Ishikawa (cell line): ENCODE measurements around the gene TCF7L2.

ENCODE experiments used
- CEBPB ChIP-seq: IDR thresholded peaks from 2 replicates; pipeline ENCODE4 v1.6.1; 2012
- CREB1 ChIP-seq: IDR thresholded peaks from 2 replicates; pipeline ENCODE4 v1.6.1; 2012; ENCODE audit warnings: low read depth
- EGR1 ChIP-seq: IDR thresholded peaks from 2 replicates; pipeline ENCODE4 v1.6.1; 2012
- EP300 ChIP-seq: IDR thresholded peaks from 2 replicates; pipeline ENCODE4 v1.6.1; 2012; ENCODE audit warnings: borderline replicate concordance
- FOXM1 ChIP-seq: IDR thresholded peaks from 2 replicates; pipeline ENCODE4 v1.6.1; 2012; ENCODE audit warnings: low read depth, borderline replicate concordance
- NFIC ChIP-seq: IDR thresholded peaks from 2 replicates; pipeline ENCODE4 v1.6.1; 2012
- RAD21 ChIP-seq: IDR thresholded peaks from 2 replicates; pipeline ENCODE4 v1.6.1; 2012; ENCODE audit warnings: low read depth
- TAF1 ChIP-seq: IDR thresholded peaks from 2 replicates; pipeline ENCODE4 v1.6.1; 2012; ENCODE audit warnings: low read depth, mild to moderate bottlenecking
- TCF12 ChIP-seq: IDR thresholded peaks from 2 replicates; pipeline ENCODE4 v1.6.1; 2012; ENCODE audit warnings: low read depth
- TEAD4 ChIP-seq: IDR thresholded peaks from 2 replicates; pipeline ENCODE4 v1.6.1; 2012
- YY1 ChIP-seq: IDR thresholded peaks from 2 replicates; pipeline ENCODE4 v1.6.1; 2012; ENCODE audit warnings: low read depth
- ZBTB7A ChIP-seq: IDR thresholded peaks from 2 replicates; pipeline ENCODE4 v1.6.1; 2012; ENCODE audit warnings: low read depth
- TF ChIP-seq, protein P1 (sequence below): IDR thresholded peaks from 2 replicates; pipeline ENCODE4 v1.6.1; 2012
- TF ChIP-seq, protein P2 (sequence below): IDR thresholded peaks from 2 replicates; pipeline ENCODE4 v1.6.1; 2012; ENCODE audit warnings: low read depth, mild to moderate bottlenecking
- TF ChIP-seq, protein P3 (sequence below): IDR thresholded peaks from 2 replicates; pipeline ENCODE4 v1.6.1; 2012

TCF7L2 gene

DNA sequence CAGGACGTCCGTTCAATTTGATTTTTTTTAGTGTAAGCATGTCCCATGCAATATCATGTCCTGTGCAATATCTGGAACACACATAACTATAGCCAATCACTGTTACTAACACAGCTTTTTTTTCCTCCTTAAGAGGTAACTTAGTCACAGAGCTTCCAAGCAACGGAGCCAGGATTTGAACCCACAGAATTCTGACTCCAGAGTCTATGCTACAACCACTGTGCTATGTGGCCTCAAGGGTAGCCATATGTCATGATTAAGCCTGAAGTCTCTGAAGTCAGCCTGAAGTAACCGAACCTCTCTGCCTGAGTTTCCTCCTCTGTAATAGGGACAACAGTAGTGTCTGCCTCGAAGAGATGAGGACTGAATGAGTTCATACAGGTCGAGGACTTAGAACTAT is 42.2 kb upstream of the TCF7L2 start:
- no peak for TF ChIP-seq EGR1

DNA sequence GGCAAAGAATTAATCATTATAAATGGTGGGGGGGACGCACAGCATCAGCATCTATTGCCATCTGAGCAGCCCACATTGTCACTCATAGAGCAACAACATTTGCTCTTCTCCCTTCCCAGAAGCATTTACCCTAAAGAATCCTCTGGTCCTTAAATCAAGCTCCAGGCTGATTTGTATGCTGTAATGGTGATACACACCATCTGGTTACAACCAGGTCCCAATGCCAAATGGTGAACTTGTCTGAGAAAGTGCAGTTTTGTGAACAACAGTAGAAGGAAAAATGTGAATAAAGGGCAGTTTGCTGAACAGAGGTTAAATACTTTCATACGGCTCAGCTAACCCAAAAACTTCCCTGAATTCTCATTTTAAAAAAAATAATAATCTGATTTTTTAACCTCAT is 38.8 kb upstream of the TCF7L2 start:
- TF ChIP-seq TEAD4: no peak
- no peak for TF ChIP-seq CEBPB
- no peak for TF ChIP-seq TAF1
- TF ChIP-seq, protein P1, sequence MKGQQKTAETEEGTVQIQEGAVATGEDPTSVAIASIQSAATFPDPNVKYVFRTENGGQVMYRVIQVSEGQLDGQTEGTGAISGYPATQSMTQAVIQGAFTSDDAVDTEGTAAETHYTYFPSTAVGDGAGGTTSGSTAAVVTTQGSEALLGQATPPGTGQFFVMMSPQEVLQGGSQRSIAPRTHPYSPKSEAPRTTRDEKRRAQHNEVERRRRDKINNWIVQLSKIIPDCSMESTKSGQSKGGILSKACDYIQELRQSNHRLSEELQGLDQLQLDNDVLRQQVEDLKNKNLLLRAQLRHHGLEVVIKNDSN: no peak
- TF ChIP-seq CREB1: no peak
- no peak for TF ChIP-seq EGR1
- TF ChIP-seq, protein P2, sequence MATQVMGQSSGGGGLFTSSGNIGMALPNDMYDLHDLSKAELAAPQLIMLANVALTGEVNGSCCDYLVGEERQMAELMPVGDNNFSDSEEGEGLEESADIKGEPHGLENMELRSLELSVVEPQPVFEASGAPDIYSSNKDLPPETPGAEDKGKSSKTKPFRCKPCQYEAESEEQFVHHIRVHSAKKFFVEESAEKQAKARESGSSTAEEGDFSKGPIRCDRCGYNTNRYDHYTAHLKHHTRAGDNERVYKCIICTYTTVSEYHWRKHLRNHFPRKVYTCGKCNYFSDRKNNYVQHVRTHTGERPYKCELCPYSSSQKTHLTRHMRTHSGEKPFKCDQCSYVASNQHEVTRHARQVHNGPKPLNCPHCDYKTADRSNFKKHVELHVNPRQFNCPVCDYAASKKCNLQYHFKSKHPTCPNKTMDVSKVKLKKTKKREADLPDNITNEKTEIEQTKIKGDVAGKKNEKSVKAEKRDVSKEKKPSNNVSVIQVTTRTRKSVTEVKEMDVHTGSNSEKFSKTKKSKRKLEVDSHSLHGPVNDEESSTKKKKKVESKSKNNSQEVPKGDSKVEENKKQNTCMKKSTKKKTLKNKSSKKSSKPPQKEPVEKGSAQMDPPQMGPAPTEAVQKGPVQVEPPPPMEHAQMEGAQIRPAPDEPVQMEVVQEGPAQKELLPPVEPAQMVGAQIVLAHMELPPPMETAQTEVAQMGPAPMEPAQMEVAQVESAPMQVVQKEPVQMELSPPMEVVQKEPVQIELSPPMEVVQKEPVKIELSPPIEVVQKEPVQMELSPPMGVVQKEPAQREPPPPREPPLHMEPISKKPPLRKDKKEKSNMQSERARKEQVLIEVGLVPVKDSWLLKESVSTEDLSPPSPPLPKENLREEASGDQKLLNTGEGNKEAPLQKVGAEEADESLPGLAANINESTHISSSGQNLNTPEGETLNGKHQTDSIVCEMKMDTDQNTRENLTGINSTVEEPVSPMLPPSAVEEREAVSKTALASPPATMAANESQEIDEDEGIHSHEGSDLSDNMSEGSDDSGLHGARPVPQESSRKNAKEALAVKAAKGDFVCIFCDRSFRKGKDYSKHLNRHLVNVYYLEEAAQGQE: no peak
- no peak for TF ChIP-seq EP300
- TF ChIP-seq TCF12: no peak
- TF ChIP-seq NFIC: no peak
- no peak for TF ChIP-seq ZBTB7A
- TF ChIP-seq YY1: no peak
- TF ChIP-seq, protein P3, sequence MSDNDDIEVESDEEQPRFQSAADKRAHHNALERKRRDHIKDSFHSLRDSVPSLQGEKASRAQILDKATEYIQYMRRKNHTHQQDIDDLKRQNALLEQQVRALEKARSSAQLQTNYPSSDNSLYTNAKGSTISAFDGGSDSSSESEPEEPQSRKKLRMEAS: no peak
- TF ChIP-seq RAD21: no peak
- no peak for TF ChIP-seq FOXM1

DNA sequence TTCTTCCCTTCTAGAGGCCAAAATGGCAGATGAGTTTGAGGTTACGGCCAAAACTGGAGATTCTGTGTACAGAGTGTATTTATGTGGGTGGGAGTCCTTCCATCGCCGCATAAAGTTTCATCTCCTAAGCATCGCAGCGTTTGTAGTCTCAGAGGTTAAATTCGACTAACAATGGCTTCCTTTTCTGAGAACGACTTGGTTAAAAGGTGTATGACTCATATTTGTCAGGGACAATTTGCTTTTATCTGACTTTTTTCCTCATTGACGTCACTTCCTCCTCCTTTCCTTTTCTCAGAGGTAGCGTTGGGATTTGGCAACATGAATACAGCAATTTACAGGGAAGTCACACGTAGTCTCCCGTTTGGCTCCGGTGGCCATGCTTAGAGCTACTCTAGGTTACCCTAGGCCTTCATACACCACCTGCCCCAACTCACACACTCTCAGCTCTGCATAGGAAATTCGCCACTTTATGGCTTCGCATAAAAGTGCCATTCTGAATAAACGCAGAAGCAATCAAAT is 37.6 kb upstream of the TCF7L2 start:
- TF ChIP-seq TEAD4 (no peak), TCF12 (no peak), FOXM1 (no peak), CEBPB (no peak), TAF1 (no peak), ZBTB7A (no peak), EGR1 (no peak)
- TF ChIP-seq, protein P1: no peak
- TF ChIP-seq, protein P2: no peak

DNA sequence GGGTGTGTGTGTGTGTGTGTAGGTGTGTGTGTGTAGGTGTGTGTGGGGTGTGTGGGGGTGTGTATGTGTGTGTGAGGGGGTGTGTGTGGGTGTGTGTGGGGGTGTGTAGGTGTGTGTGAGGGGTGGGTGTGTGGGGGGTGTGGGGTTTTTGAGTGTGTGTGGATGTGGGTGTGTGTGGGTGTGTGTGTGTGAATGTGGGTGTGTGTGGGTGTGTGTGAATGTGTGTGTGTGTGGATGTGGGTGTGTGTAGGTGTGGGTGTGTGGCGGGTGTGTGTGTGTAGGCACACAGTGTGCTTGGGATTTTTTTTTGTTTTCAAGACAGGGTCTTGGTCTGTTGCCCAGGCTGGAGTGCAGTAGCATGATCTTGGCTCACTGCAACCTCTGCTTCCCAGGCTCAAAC is 36.8 kb upstream of the TCF7L2 start:
- TF ChIP-seq TEAD4: no peak
- no peak for TF ChIP-seq CREB1
- TF ChIP-seq, protein P2: no peak
- no peak for TF ChIP-seq CEBPB
- TF ChIP-seq EGR1: no peak
- no peak for TF ChIP-seq RAD21
- TF ChIP-seq NFIC: no peak
- TF ChIP-seq ZBTB7A: no peak

DNA sequence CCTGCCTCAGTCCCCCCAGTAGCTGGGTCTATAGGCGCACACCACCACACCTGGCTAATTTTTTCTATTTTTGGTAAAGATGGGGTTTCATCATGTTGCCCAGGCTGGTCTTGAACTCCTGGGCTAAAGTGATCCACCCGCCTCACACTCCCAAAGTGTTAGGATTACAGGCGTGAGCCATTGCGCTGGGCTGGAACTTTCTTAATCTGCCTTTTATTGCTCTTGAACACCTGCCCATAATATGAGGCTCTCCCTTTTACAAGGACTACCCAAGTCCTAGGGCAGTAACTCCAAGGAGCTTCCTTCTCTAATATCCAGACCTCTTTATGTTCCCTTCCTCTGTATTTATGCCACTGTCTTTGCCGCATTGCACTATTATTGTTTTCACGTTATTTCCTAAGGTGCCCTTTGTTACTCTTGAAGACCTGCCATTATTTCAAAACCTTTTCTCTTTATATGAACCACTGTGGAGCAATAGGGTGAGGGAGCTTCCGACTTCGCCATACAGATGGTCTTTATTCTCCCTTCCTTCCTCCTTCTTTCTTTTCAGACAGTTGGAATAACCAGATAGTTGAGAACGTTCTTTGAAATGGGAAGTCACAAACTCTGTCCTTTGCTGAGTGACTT is 36.3 kb upstream of the TCF7L2 start:
- TF ChIP-seq RAD21 (no peak), ZBTB7A (no peak), TEAD4 (no peak), TAF1 (no peak), EGR1 (no peak), TCF12 (no peak), NFIC (no peak), CREB1 (no peak), YY1 (no peak), CEBPB (no peak), EP300 (no peak), FOXM1 (no peak)
- TF ChIP-seq, protein P2: no peak
- TF ChIP-seq, protein P3: no peak
- TF ChIP-seq, protein P1: no peak
